ENCODE results near the gene IGF2BP2.

IGF2BP2 gene

DNA sequence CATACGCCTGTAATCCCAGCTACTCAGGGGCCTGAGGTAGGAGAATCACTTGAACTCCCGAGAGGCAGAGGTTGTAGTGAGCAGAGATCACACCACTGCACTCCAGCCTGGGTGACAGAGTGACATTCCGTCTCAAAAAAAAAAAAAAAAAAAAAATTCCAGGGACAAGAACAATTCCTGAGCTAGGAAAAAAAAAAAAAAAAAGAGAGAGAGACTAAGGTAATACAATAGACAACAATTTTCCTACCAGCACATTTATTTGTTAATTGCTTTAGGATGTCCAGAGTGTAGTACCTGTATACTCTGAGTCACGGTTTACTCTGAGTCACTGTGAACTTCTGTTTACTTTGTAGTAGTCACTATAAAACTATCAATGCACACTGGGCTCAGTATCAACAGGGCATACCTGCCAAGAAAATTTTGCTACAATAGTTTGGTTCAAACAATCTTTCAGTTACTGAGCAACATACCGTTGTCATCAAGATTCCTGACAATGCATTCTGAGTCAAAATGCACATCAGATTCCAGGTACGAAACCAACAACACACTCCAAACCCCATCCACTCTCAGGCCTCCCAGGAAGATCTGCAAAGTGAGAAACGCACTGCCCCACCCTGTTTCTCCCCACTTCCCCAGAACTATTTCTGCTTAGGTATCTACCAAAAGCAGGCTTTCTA is 28.3 kb downstream of the IGF2BP2 start:
- H3K9me3 ChIP-seq, result no peaks in the 10 kb centered on the region
- no peak overlapping the region for H3K4me3 ChIP-seq (ENCODE audit: low read depth in 1 of 2, low read length in 1 of 2)
- TF ChIP-seq, protein P1, sequence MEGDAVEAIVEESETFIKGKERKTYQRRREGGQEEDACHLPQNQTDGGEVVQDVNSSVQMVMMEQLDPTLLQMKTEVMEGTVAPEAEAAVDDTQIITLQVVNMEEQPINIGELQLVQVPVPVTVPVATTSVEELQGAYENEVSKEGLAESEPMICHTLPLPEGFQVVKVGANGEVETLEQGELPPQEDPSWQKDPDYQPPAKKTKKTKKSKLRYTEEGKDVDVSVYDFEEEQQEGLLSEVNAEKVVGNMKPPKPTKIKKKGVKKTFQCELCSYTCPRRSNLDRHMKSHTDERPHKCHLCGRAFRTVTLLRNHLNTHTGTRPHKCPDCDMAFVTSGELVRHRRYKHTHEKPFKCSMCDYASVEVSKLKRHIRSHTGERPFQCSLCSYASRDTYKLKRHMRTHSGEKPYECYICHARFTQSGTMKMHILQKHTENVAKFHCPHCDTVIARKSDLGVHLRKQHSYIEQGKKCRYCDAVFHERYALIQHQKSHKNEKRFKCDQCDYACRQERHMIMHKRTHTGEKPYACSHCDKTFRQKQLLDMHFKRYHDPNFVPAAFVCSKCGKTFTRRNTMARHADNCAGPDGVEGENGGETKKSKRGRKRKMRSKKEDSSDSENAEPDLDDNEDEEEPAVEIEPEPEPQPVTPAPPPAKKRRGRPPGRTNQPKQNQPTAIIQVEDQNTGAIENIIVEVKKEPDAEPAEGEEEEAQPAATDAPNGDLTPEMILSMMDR (IDR thresholded peaks at IDR 0.05), result no peak
- no peaks in the 10 kb centered on the region for H3K36me3 ChIP-seq
- peaks cover 4 to 6% of the 10 kb centered on the region in 2 experiments for H3K4me1 ChIP-seq (ENCODE audit: control insufficient read depth in 1 of 2, insufficient read depth in 1 of 2, low read depth in 1 of 2, low read length in 1 of 2)
- H3K27ac ChIP-seq, result no peak overlapping the region
- no peaks in the 10 kb centered on the region for H3K27me3 ChIP-seq

DNA sequence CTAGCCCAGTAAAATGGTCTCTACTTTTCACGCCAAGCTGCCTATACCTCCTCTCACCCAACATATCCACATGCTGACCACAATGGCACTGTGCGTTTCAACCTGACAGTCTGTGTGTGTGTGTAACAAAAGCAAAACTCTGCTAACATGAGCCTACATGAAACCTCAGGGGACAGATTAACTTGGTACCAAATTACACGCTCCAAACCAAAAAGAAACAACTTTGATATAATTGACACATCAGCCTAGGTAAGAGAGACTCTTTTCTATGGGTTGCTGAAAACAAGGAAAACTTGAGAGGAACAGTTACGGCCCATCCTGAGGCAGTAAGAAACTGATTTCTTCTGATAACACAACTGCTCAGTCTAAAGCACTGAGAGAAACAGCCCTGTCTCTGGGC is 31.5 kb downstream of the IGF2BP2 start:
- Histone ChIP-seq H3K27ac (no peak overlapping the region), H3K36me3 (no peaks in the 10 kb centered on the region), H3K9me3 (no peaks in the 10 kb centered on the region), H3K4me1 (ENCODE audit: control insufficient read depth in 1 of 2, insufficient read depth in 1 of 2, low read depth in 1 of 2, low read length in 1 of 2) (peaks cover 4 to 5% of the 10 kb centered on the region in 2 experiments), H3K4me3 (ENCODE audit: low read depth in 1 of 2, low read length in 1 of 2) (no peak overlapping the region), H3K27me3 (no peaks in the 10 kb centered on the region)
- TF ChIP-seq, protein P1 (IDR thresholded peaks at IDR 0.05), result no peak

DNA sequence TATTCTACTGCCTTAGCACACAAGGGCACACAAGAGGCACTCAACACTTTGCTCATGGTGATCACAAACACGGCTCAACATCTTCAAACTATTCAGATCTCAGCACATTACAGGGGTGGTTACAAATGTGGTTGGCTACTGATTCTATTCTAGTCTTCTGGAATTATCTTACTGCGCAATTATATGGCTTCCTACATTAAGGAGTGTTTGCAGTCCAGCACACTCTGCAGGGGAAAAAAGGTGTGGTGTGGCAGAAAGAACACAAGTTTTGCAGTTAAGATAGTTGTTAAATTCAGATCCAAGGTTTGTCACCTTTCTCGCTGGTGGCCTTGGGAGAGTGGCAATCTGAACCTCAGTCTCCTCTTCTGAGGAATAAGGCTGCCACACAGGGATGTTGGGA is 31.9 kb downstream of the IGF2BP2 start:
- Histone ChIP-seq H3K9me3 (no peaks in the 10 kb centered on the region), H3K27me3 (no peaks in the 10 kb centered on the region)

DNA sequence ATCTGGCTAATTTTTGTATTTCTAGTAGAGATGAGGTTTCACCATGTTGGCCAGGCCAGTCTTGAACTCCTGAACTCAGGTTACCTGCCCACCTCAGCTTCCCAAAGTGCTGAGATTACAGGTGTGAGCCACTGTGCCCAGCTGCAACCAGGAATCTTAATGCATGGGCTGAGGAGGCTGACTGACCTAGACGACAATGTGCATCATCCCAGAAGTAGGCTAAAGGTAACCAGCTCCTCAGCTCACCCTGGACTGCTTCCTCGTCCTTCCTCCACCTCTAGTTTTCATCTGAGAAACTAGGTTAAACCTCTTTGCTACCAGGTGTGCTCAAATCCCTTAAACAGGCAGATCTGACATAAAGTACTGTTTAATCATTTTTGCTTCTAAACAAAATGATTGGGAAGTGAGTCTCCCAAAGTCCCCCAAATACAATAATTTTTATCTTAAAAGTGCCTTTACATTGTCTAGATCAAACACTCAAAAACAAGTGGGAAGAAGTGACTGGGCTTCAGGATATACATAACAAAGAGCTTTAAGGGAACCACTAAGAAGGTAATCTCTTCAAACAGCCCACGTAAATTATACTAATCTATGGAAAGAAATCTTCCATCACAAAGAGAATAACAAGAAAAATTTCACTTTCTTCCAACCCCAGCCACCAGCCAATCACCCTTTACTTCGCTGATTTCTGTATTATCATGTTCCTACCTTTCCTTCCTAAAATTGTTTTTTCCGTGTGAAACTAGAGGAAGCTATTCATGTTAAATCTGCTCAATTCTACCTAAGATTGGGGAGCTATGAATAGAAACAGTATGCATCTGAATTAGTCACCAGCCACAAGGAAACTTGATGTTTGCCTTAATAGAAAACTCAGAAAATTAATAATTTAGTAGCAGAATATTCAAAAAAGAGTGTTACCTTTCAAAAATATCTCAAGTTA is 34.7 kb downstream of the IGF2BP2 start:
- TF ChIP-seq, protein P1 (IDR thresholded peaks at IDR 0.05), result no peak
- Histone ChIP-seq H3K4me3 (ENCODE audit: low read depth in 1 of 2, low read length in 1 of 2) (no peak overlapping the region), H3K27ac (no peak overlapping the region), H3K9me3 (no peaks in the 10 kb centered on the region), H3K36me3 (no peaks in the 10 kb centered on the region), H3K4me1 (ENCODE audit: control insufficient read depth in 1 of 2, insufficient read depth in 1 of 2, low read depth in 1 of 2, low read length in 1 of 2) (no peaks in the 10 kb centered on the region), H3K27me3 (no peaks in the 10 kb centered on the region)

More for the DNA sequence above, 31.9 kb downstream of the IGF2BP2 start:
- H3K27ac ChIP-seq, result no peak overlapping the region
- peaks cover under 1 to 1% of the 10 kb centered on the region in 2 experiments for H3K4me1 ChIP-seq (ENCODE audit: control insufficient read depth in 1 of 2, insufficient read depth in 1 of 2, low read depth in 1 of 2, low read length in 1 of 2)
- H3K36me3 ChIP-seq, result no peaks in the 10 kb centered on the region
- TF ChIP-seq, protein P1 (IDR thresholded peaks at IDR 0.05), result no peak
- no peak overlapping the region for H3K4me3 ChIP-seq (ENCODE audit: low read depth in 1 of 2, low read length in 1 of 2)

DNA sequence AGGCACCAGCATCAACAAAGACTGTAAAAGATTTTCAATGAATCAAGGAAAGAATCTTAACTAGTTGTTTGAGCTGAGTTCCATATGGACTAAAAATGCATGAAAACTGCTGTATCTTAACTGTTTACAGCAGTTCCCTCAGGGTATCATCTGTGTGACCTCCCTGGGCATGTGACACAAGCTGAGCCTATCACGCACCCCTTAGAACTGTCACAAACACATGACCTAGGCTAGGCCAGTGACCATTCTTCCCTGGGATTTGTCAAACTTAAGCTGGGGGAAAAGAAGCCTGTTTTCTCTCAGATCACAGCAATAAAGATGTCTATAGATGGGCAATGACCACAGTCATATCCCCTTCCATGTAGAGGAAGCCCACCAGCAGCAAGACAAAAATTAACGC is 35.7 kb downstream of the IGF2BP2 start:
- Histone ChIP-seq H3K36me3 (no peaks in the 10 kb centered on the region), H3K4me3 (ENCODE audit: low read depth in 1 of 2, low read length in 1 of 2) (no peak overlapping the region), H3K27me3 (no peaks in the 10 kb centered on the region), H3K9me3 (no peaks in the 10 kb centered on the region), H3K27ac (no peak overlapping the region), H3K4me1 (ENCODE audit: control insufficient read depth in 1 of 2, insufficient read depth in 1 of 2, low read depth in 1 of 2, low read length in 1 of 2) (no peaks in the 10 kb centered on the region)
- TF ChIP-seq, protein P1 (IDR thresholded peaks at IDR 0.05), result no peak

Data from neutrophil (primary cell).